ENCODE results near the gene AGRN. TPM values are rescaled to one million over a fixed set of nuclear protein-coding genes. Genes with fewer than 3 reads are reported as not detected.
"Not testable (repeated sequence)": the region's sequence is repeated elsewhere in the genome, so short reads cannot be mapped to it uniquely, and the experiment has no call there.

Gene AGRN
- total RNA-seq, 3 donors from 2014 or later = 32.0 to 54.4 (median 40.6) TPM

GRCh38 chr1:1094981-1095380 lies 75.1 kb downstream of the AGRN start:
- Histone ChIP-seq H3K4me1 (ENCODE audit: low read depth) (no peaks in the 10 kb centered on the region), H3K9me3 (no peaks in the 10 kb centered on the region), H3K36me3 (ENCODE audit: low read depth) (no peaks in the 10 kb centered on the region), H3K4me3 (no peak overlapping the region)
- TF ChIP-seq CTCF (IDR thresholded peaks at IDR 0.05) = no peak
- no peak for DNase-seq
- ATAC-seq = no peak
- intact Hi-C loops (cut with DNase I, micrococcal nuclease) = no loop called here

GRCh38 chr1:1096136-1096535 lies 76.2 kb downstream of the AGRN start:
- H3K4me1 ChIP-seq (ENCODE audit: low read depth); ATAC-seq; H3K4me3 ChIP-seq; H3K9me3 ChIP-seq; H3K36me3 ChIP-seq (ENCODE audit: low read depth); intact Hi-C loops (cut with DNase I, micrococcal nuclease): not testable (repeated sequence)
- peak in 1 of 3 donors; percentile 5 for DNase-seq

- ATAC-seq (no peak), DNase-seq (peak in 1 of 3 donors; percentile 14)
- Histone ChIP-seq H3K9me3 (no peaks in the 10 kb centered on the region), H3K36me3 (ENCODE audit: low read depth) (no peaks in the 10 kb centered on the region), H3K4me1 (ENCODE audit: low read depth) (no peaks in the 10 kb centered on the region), H3K4me3 (no peak overlapping the region)
- intact Hi-C loops (cut with DNase I, micrococcal nuclease) = no loop called here
- no peak for TF ChIP-seq CTCF (IDR thresholded peaks at IDR 0.05)
Measured at GRCh38 chr1:1098681-1099421, 78.9 kb downstream of the AGRN start.

- Histone ChIP-seq H3K36me3 (ENCODE audit: low read depth) (no peaks in the 10 kb centered on the region), H3K9me3 (no peaks in the 10 kb centered on the region), H3K4me3 (no peak overlapping the region), H3K4me1 (ENCODE audit: low read depth) (no peaks in the 10 kb centered on the region)
- intact Hi-C loops (cut with DNase I, micrococcal nuclease) = no loop called here
- DNase-seq (no peak), ATAC-seq (no peak)
- no peak for TF ChIP-seq CTCF (IDR thresholded peaks at IDR 0.05)
Measured at GRCh38 chr1:1099506-1100183, 79.7 kb downstream of the AGRN start.

- H3K4me3 ChIP-seq = no peak overlapping the region
- H3K9me3 ChIP-seq = no peaks in the 10 kb centered on the region
- no peaks in the 10 kb centered on the region for H3K36me3 ChIP-seq (ENCODE audit: low read depth)
- DNase-seq (peak in 1 of 3 donors; percentile 12), ATAC-seq (no peak)
- intact Hi-C loops (cut with DNase I, micrococcal nuclease) = no loop called here
- no peaks in the 10 kb centered on the region for H3K4me1 ChIP-seq (ENCODE audit: low read depth)
- no peak for TF ChIP-seq CTCF (IDR thresholded peaks at IDR 0.05)
Measured at GRCh38 chr1:1100296-1100695, 80.4 kb downstream of the AGRN start.

GRCh38 chr1:1101503-1101902 lies 81.6 kb downstream of the AGRN start:
- intact Hi-C loops (cut with DNase I, micrococcal nuclease) = no loop called here
- no peaks in the 10 kb centered on the region for H3K9me3 ChIP-seq
- H3K4me1 ChIP-seq (ENCODE audit: low read depth) = no peaks in the 10 kb centered on the region
- H3K36me3 ChIP-seq (ENCODE audit: low read depth) = no peaks in the 10 kb centered on the region
- H3K4me3 ChIP-seq = no peak overlapping the region
- DNase-seq (peak in 2 of 3 donors; percentile 7 to 23), ATAC-seq (peak; percentile 59)
- no peak for TF ChIP-seq CTCF (IDR thresholded peaks at IDR 0.05)

GRCh38 chr1:1104152-1104551 lies 84.2 kb downstream of the AGRN start:
- DNase-seq = peak in 1 of 3 donors; percentile 16
- H3K9me3 ChIP-seq; ATAC-seq; H3K36me3 ChIP-seq (ENCODE audit: low read depth); H3K4me1 ChIP-seq (ENCODE audit: low read depth); H3K4me3 ChIP-seq; intact Hi-C loops (cut with DNase I, micrococcal nuclease): not testable (repeated sequence)
